ENCODE results near the gene TSHR. TPM values are rescaled to one million over a fixed set of nuclear protein-coding genes. Genes with fewer than 3 reads are reported as not detected.

The TSHR gene
- total RNA-seq, 1 experiment from 2014 or later, result not detected

- no peak overlapping the region for H4K91ac ChIP-seq (ENCODE audit: insufficient read length, low read depth, low read length)
- no CpG with 5 or more reads among the region's 3 CpGs for WGBS (ENCODE audit: extremely low coverage, insufficient read length, low lambda C conversion rate)
- no peak overlapping the region for H2BK120ac ChIP-seq (ENCODE audit: low read depth, low read length, poor library complexity, severe bottlenecking)
- no peak overlapping the region for H2BK15ac ChIP-seq (ENCODE audit: low read depth, low read length)
- H3K18ac ChIP-seq (ENCODE audit: insufficient read length, low read depth, low read length), result no peak overlapping the region
- no peak overlapping the region for H3K4me3 Mint-ChIP-seq
- H3K14ac ChIP-seq (ENCODE audit: insufficient read depth, low read length), result no peak overlapping the region
- no peak overlapping the region for H3K9ac ChIP-seq (ENCODE audit: extremely low read depth, insufficient read length, low read length)
- H3K9me3 ChIP-seq (ENCODE audit: control insufficient read depth, low read depth, low read length), result no peaks in the 10 kb centered on the region
- no peaks in the 10 kb centered on the region for H3K36me3 Mint-ChIP-seq (ENCODE audit: insufficient read depth in 1 of 3, low read depth in 3 of 3)
- no peaks in the 10 kb centered on the region for H4K20me1 ChIP-seq (ENCODE audit: control insufficient read depth, insufficient read depth, insufficient read length)
- no peak overlapping the region for H4K5ac ChIP-seq (ENCODE audit: insufficient read length, low read depth, low read length)
- no peaks in the 10 kb centered on the region for H3K79me2 ChIP-seq (ENCODE audit: insufficient read depth, low read length)
- no peak overlapping the region for H3K27ac ChIP-seq (ENCODE audit: insufficient read length, low read depth, low read length)
- DNase-seq, result no peak
- no peaks in the 10 kb centered on the region for H3K79me1 ChIP-seq (ENCODE audit: insufficient read depth, low read depth, low read length, poor library complexity, severe bottlenecking)
- no peak overlapping the region for H2BK20ac ChIP-seq (ENCODE audit: low read depth, low read length, poor library complexity, severe bottlenecking)
- no peak overlapping the region for H3K27ac Mint-ChIP-seq
- H3K9me3 Mint-ChIP-seq, result no peaks in the 10 kb centered on the region
- H2BK12ac ChIP-seq (ENCODE audit: insufficient read length, low read depth, low read length), result no peak overlapping the region
- no peak overlapping the region for H3T11ph ChIP-seq (ENCODE audit: low read length)
- no peak overlapping the region for H2AFZ ChIP-seq (ENCODE audit: low read length)
- H3K27me3 Mint-ChIP-seq (ENCODE audit: low read depth), result no peaks in the 10 kb centered on the region
- no peak overlapping the region for H3K4ac ChIP-seq (ENCODE audit: low read depth, low read length)
- H3K23ac ChIP-seq (ENCODE audit: insufficient read length, low read depth, low read length), result no peak overlapping the region
- no peaks in the 10 kb centered on the region for H3K27me3 ChIP-seq (ENCODE audit: insufficient read depth, low read length)
- no peak for TF ChIP-seq CTCF (conservative IDR thresholded peaks at IDR 0.05)
- H4K8ac ChIP-seq (replicated peaks; ENCODE audit: insufficient read length, low read depth, low read length), result no peak overlapping the region
- no peak overlapping the region for H3K56ac ChIP-seq (ENCODE audit: insufficient read length, low read depth, low read length)
- H2AK5ac ChIP-seq (ENCODE audit: insufficient read length, low read length), result no peak overlapping the region
- no peaks in the 10 kb centered on the region for H3K4me1 ChIP-seq (ENCODE audit: insufficient read depth, low read length)
- no peaks in the 10 kb centered on the region for H3K23me2 ChIP-seq (ENCODE audit: insufficient read length, low read depth, low read length, poor library complexity, severe bottlenecking)
- H3K4me2 ChIP-seq (ENCODE audit: insufficient read depth, insufficient read length, low read length), result no peak overlapping the region
- peaks cover 2 to 5% of the 10 kb centered on the region in 2 experiments; a peak in 3 of 4 replicates for H3K4me1 Mint-ChIP-seq
- H2BK5ac ChIP-seq (ENCODE audit: insufficient read length, low read length), result no peak overlapping the region
These were observed 207.5 kb downstream of the TSHR start for GRCh38 chr14:81162941-81163340.

Data from H9 (cell line).